Measurements from ENCODE around the gene LIPT2. TPM values are rescaled to one million over a fixed set of nuclear protein-coding genes. Genes with fewer than 3 reads are reported as not detected.

LIPT2 gene
- total and polyA plus RNA-seq, 2 donors (not counting 3 experiments of a cell fraction or from before 2014, with no cell fraction given): 1.7 to 4.1 TPM

- ChIA-PET CTCF (no interaction called here), POLR2A (no interaction called here)
- no peaks in the 10 kb centered on the region for H3K4me1 ChIP-seq (ENCODE audit: control insufficient read depth, extremely low read depth, insufficient read depth, low read length)
- H3K4me2 ChIP-seq (ENCODE audit: insufficient read depth, low read length): no peak overlapping the region
- H3K27me3 ChIP-seq (ENCODE audit: control insufficient read depth in 2 of 2, insufficient read depth in 2 of 2, low read length in 2 of 2): peaks cover 4 to 9% of the 10 kb centered on the region in 2 experiments
- no peaks in the 10 kb centered on the region for H3K9me1 ChIP-seq (replicated peaks; ENCODE audit: control insufficient read depth, extremely low read depth, insufficient read depth, low read length)
- H3K9ac ChIP-seq (replicated peaks; ENCODE audit: extremely low read depth, insufficient read depth, low read length): no peak overlapping the region
- TF ChIP-seq EZH2 (IDR thresholded peaks at IDR 0.05; ENCODE audit: borderline replicate concordance, low read depth, low read length, severe bottlenecking): no peak
- TF ChIP-seq GATA2 (IDR thresholded peaks at IDR 0.05; ENCODE audit: insufficient read depth, insufficient read length, low read depth, low read length): no peak
- TF ChIP-seq JUN (IDR thresholded peaks at IDR 0.05; ENCODE audit: borderline replicate concordance, insufficient read depth, insufficient read length, low read depth): no peak
- no peak for TF ChIP-seq MYC (IDR thresholded peaks at IDR 0.05; ENCODE audit: low read depth, low read length)
- no peak for TF ChIP-seq FOS (IDR thresholded peaks at IDR 0.05; ENCODE audit: borderline replicate concordance, insufficient read depth, low read length)
- no peak for TF ChIP-seq POLR2A (IDR thresholded peaks at IDR 0.05; ENCODE audit: low read depth, low read length)
- TF ChIP-seq, protein P1, sequence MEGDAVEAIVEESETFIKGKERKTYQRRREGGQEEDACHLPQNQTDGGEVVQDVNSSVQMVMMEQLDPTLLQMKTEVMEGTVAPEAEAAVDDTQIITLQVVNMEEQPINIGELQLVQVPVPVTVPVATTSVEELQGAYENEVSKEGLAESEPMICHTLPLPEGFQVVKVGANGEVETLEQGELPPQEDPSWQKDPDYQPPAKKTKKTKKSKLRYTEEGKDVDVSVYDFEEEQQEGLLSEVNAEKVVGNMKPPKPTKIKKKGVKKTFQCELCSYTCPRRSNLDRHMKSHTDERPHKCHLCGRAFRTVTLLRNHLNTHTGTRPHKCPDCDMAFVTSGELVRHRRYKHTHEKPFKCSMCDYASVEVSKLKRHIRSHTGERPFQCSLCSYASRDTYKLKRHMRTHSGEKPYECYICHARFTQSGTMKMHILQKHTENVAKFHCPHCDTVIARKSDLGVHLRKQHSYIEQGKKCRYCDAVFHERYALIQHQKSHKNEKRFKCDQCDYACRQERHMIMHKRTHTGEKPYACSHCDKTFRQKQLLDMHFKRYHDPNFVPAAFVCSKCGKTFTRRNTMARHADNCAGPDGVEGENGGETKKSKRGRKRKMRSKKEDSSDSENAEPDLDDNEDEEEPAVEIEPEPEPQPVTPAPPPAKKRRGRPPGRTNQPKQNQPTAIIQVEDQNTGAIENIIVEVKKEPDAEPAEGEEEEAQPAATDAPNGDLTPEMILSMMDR (IDR thresholded peaks at IDR 0.05; ENCODE audit: extremely low read depth in 1 of 2, insufficient read depth in 1 of 2, low read depth in 1 of 2, low read length in 2 of 2): no peak
- TF ChIP-seq, protein P2, sequence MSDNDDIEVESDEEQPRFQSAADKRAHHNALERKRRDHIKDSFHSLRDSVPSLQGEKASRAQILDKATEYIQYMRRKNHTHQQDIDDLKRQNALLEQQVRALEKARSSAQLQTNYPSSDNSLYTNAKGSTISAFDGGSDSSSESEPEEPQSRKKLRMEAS (IDR thresholded peaks at IDR 0.05; ENCODE audit: insufficient read depth, insufficient read length): no peak
- TF ChIP-seq POLR2AphosphoS5 (IDR thresholded peaks at IDR 0.05; ENCODE audit: insufficient read depth, low read depth, low read length): no peak
- H4K20me1 ChIP-seq (replicated peaks; ENCODE audit: control insufficient read depth, extremely low read depth, insufficient read depth, low read length): no peaks in the 10 kb centered on the region
- dilution Hi-C loops (cut with MboI; ENCODE audit: extremely low pct_ligation_motif_present, low sequenced_read_pairs) (no loop called here), intact Hi-C loops (cut with micrococcal nuclease) (no loop called here)
- H3K4me3 ChIP-seq (replicated peaks in 1 of 3; ENCODE audit: insufficient read depth in 1 of 3, low read depth in 1 of 3, low read length in 3 of 3): no peak overlapping the region
- H3K79me2 ChIP-seq (ENCODE audit: control insufficient read depth, insufficient read depth, low read length): no peaks in the 10 kb centered on the region
- H2AFZ ChIP-seq (ENCODE audit: low read depth, low read length): no peak overlapping the region
- no peak for DNase-seq (ENCODE audit: low read depth, low spot score)
- no peak for FAIRE-seq
- no peaks in the 10 kb centered on the region for H3K36me3 ChIP-seq (ENCODE audit: control insufficient read depth in 2 of 2, extremely low read depth in 1 of 2, insufficient read depth in 2 of 2, low read length in 2 of 2)
- H3K9me3 ChIP-seq (replicated peaks; ENCODE audit: control insufficient read depth, insufficient read depth, low read length): no peaks in the 10 kb centered on the region
- no TSS peak for BruUV-seq (replicated peaks)
- H3K27ac ChIP-seq (ENCODE audit: insufficient read depth, low read depth, low read length): no peak overlapping the region
Observed at GRCh38 chr11:74505911-74506310, 12.4 kb upstream of the LIPT2 start.
